ENCODE results near the gene CROT.
"Not testable (repeated sequence)": the region's sequence is repeated elsewhere in the genome, so short reads cannot be mapped to it uniquely, and the experiment has no call there.

DNA sequence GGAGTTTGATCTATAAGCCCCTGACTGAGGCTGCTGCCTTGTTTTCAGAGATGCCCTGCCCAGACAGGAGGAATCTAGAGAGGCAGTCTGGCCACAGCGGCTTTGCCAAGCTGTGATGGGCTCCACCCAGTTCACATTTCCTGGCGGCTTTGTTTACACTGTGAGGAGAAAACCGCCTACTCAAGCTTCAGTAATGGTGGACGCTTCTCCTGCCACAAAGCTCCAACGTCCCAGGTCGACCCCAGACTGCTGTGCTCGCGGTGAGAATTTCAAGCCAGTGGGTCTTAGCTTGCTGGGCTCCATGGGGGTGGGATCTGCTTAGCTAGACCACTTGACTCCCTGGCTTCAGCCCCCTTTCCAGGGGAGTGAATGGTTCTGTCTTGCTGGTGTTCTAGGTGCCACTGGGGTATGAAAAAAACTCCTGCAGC lies 26.3 kb upstream of the CROT start:
- TF ChIP-seq, protein P1, sequence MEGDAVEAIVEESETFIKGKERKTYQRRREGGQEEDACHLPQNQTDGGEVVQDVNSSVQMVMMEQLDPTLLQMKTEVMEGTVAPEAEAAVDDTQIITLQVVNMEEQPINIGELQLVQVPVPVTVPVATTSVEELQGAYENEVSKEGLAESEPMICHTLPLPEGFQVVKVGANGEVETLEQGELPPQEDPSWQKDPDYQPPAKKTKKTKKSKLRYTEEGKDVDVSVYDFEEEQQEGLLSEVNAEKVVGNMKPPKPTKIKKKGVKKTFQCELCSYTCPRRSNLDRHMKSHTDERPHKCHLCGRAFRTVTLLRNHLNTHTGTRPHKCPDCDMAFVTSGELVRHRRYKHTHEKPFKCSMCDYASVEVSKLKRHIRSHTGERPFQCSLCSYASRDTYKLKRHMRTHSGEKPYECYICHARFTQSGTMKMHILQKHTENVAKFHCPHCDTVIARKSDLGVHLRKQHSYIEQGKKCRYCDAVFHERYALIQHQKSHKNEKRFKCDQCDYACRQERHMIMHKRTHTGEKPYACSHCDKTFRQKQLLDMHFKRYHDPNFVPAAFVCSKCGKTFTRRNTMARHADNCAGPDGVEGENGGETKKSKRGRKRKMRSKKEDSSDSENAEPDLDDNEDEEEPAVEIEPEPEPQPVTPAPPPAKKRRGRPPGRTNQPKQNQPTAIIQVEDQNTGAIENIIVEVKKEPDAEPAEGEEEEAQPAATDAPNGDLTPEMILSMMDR (conservative IDR thresholded peaks at IDR 0.05; ENCODE audit: low read length) = not testable (repeated sequence)
- TF ChIP-seq EZH2phosphoT487 (IDR thresholded peaks at IDR 0.05; ENCODE audit: borderline replicate concordance) = not testable (repeated sequence)
